ENCODE results near the gene NCKAP5.

DNA sequence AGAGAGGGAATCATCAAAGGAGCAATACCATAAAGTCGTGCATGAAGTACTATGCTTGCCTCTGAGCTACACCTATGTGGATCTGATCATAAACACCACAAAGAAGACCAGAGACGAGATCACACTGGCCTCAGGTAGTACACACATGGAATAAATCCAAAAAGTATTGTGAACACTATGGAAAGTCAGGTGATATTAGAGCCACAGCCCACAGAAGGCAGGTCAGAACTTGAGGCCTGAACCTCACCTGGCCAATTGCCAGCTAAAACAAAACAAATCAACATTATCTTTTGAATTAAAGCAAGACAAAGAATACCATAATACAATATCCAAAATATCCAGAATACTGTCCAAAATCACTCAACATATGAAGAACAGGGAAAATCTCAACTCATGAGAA lies 371.1 kb downstream of the NCKAP5 start:
- TF ChIP-seq POLR2A (conservative IDR thresholded peaks at IDR 0.05) (no peak), SMC3 (conservative IDR thresholded peaks at IDR 0.05; ENCODE audit: insufficient read depth, low read depth, low read length) (no peak), SAFB2 (IDR thresholded peaks at IDR 0.05; ENCODE audit: borderline replicate concordance, low read depth, low read length, severe bottlenecking) (no peak), JUN (IDR thresholded peaks at IDR 0.05; ENCODE audit: borderline replicate concordance, low read depth, low read length) (no peak), JUN (CRISPR knock-in tag; IDR thresholded peaks at IDR 0.05; ENCODE audit: borderline replicate concordance) (no peak), YY1 (IDR thresholded peaks at IDR 0.05; ENCODE audit: borderline replicate concordance in 1 of 3, control insufficient read depth in 1 of 3, extremely low read depth in 1 of 3, insufficient read depth in 3 of 3, insufficient read length in 1 of 3, insufficient replicate concordance in 2 of 3, low read depth in 1 of 3, low read length in 2 of 3) (no peak), SIRT6 (IDR thresholded peaks at IDR 0.05; ENCODE audit: low read depth, low read length) (no peak), TEAD4 (IDR thresholded peaks at IDR 0.05; ENCODE audit: low read length) (no peak), TEAD4 (CRISPR knock-in tag; IDR thresholded peaks at IDR 0.05; ENCODE audit: borderline replicate concordance) (no peak), MYNN (IDR thresholded peaks at IDR 0.05) (no peak), MYNN (CRISPR knock-in tag; IDR thresholded peaks at IDR 0.05) (no peak), IFI16 (CRISPR knock-in tag; IDR thresholded peaks at IDR 0.05) (no peak)
- TF ChIP-seq, protein P1, sequence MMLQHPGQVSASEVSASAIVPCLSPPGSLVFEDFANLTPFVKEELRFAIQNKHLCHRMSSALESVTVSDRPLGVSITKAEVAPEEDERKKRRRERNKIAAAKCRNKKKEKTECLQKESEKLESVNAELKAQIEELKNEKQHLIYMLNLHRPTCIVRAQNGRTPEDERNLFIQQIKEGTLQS (IDR thresholded peaks at IDR 0.05) = no peak
- TF ChIP-seq, protein P1 (CRISPR knock-in tag; conservative IDR thresholded peaks at IDR 0.05) = no peak

Data from K562 (cell line).